Progenitor cell of endocrine pancreas (in vitro differentiated cells): Measurements from ENCODE around the gene DCAF10. TPM values are rescaled to one million over a fixed set of nuclear protein-coding genes. Genes with fewer than 3 reads are reported as not detected.
A peak's percentile ranks its signal among the peaks of the same experiment; 100 is the strongest.

Experiments used
- DNase-seq: peaks from one replicate; pipeline ENCODE4 v3.0.0; 2021; ENCODE audit warnings: low spot score; ENCODE audit not compliant: unreplicated experiment
- H3K27ac Mint-ChIP-seq: 2 replicates; pipeline ENCODE4 v1.8.0; 2021; ENCODE audit warnings: mild to moderate bottlenecking, moderate library complexity, mixed read lengths
- H3K27me3 Mint-ChIP-seq: 2 replicates; pipeline ENCODE4 v1.8.0; 2021; ENCODE audit warnings: mixed read lengths
- H3K36me3 Mint-ChIP-seq: 2 replicates; pipeline ENCODE4 v1.8.0; 2022; ENCODE audit warnings: mixed read lengths; ENCODE audit not compliant: insufficient read depth
- H3K4me1 Mint-ChIP-seq: 2 replicates; pipeline ENCODE4 v1.8.0; 2021; ENCODE audit warnings: low read depth, mixed read lengths
- H3K4me3 Mint-ChIP-seq: 2 replicates; pipeline ENCODE4 v1.8.0; 2021; ENCODE audit warnings: low read depth, mild to moderate bottlenecking, moderate library complexity, mixed read lengths
- H3K9me3 Mint-ChIP-seq: 2 replicates; pipeline ENCODE4 v1.8.0; 2021; ENCODE audit warnings: low read depth, mixed read lengths
- total RNA-seq: library from RNA; stranded (reverse); gene quantifications from 2 replicates; pipeline ENCODE4 v1.2.1, GENCODE V29; 2021
- TF ChIP-seq, protein P1 (sequence below): fragments of 200-600 bp; sonication (generic); IDR thresholded peaks from one replicate; pipeline ENCODE4 v1.5.0; 2021; ENCODE audit warnings: antibody characterized with exemption, mild to moderate bottlenecking; ENCODE audit not compliant: unreplicated experiment

Gene DCAF10
- total RNA-seq, 1 donor from 2014 or later: 29.4 TPM

DNA sequence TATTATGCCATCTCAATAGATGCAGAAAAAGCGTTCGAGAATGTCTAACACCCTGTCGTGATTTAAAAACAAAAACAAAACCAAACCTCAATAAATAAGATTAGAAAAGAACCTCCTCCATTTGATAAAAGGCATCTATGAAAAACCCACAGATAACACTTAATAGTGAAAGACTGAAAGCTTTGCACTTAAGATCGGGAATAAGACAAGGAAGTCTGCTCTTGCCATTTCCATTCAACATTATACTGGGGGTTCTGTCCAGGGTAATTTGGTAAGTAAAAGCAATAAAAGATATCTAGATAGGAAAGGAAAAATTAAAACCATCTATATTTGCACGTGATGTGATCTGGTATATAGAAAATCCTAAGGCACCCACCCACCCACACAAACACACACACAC is 8.5 kb upstream of the DCAF10 start:
- Mint-ChIP-seq H3K4me1 (no peaks in the 10 kb centered on the region), H3K27me3 (peaks cover 31% of the 10 kb centered on the region), H3K36me3 (no peaks in the 10 kb centered on the region), H3K4me3 (no peak overlapping the region), H3K9me3 (no peaks in the 10 kb centered on the region), H3K27ac (no peak overlapping the region)
- DNase-seq: no peak
- TF ChIP-seq, protein P1, sequence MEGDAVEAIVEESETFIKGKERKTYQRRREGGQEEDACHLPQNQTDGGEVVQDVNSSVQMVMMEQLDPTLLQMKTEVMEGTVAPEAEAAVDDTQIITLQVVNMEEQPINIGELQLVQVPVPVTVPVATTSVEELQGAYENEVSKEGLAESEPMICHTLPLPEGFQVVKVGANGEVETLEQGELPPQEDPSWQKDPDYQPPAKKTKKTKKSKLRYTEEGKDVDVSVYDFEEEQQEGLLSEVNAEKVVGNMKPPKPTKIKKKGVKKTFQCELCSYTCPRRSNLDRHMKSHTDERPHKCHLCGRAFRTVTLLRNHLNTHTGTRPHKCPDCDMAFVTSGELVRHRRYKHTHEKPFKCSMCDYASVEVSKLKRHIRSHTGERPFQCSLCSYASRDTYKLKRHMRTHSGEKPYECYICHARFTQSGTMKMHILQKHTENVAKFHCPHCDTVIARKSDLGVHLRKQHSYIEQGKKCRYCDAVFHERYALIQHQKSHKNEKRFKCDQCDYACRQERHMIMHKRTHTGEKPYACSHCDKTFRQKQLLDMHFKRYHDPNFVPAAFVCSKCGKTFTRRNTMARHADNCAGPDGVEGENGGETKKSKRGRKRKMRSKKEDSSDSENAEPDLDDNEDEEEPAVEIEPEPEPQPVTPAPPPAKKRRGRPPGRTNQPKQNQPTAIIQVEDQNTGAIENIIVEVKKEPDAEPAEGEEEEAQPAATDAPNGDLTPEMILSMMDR: no peak

- H3K4me1 Mint-ChIP-seq: peaks cover 1% of the 10 kb centered on the region
- H3K27me3 Mint-ChIP-seq: peaks cover 13% of the 10 kb centered on the region
- no peak overlapping the region for H3K4me3 Mint-ChIP-seq
- H3K27ac Mint-ChIP-seq: no peak overlapping the region
- no peaks in the 10 kb centered on the region for H3K36me3 Mint-ChIP-seq
- no peaks in the 10 kb centered on the region for H3K9me3 Mint-ChIP-seq
- no peak for DNase-seq
- TF ChIP-seq, protein P1: no peak
Observed at GRCh38 chr9:37796232-37796631, 4.4 kb upstream of the DCAF10 start.

DNA sequence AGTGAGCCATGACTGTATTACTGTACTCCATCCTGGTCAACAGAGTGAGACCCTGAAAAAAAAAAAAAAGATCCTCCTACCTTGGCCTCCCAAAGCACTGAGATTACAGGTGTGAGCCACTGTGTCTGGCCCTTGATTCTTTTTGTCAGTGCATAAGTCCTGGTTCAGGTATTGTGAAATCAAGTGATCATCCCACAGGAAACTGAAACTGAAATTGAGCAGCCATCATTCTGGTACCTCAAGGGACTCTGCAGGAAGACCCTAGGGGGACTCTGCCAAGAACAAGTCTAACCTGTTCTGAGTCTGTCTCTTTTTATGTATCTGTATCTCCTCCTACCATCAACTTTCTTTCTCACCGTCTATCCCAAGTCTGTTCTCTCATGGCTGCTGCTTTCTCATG is 1.9 kb upstream of the DCAF10 start:
- peak overlapping the region; percentile 97 for H3K4me3 Mint-ChIP-seq
- TF ChIP-seq, protein P1: no peak
- H3K27me3 Mint-ChIP-seq: peaks cover 10% of the 10 kb centered on the region
- peaks cover 18% of the 10 kb centered on the region for H3K4me1 Mint-ChIP-seq
- no peak for DNase-seq
- H3K27ac Mint-ChIP-seq: no peak overlapping the region
- H3K36me3 Mint-ChIP-seq: no peaks in the 10 kb centered on the region
- no peaks in the 10 kb centered on the region for H3K9me3 Mint-ChIP-seq

- Mint-ChIP-seq H3K9me3 (no peaks in the 10 kb centered on the region), H3K4me3 (peak overlapping the region; percentile 97), H3K4me1 (peaks cover 18% of the 10 kb centered on the region), H3K36me3 (peaks cover 1% of the 10 kb centered on the region), H3K27me3 (peaks cover under 1% of the 10 kb centered on the region), H3K27ac (peak overlapping the region; percentile 93)
- peak; percentile 16 for DNase-seq
- TF ChIP-seq, protein P1: no peak
Observed at GRCh38 chr9:37801287-37801850, 772 bp downstream of the DCAF10 start.

DNA sequence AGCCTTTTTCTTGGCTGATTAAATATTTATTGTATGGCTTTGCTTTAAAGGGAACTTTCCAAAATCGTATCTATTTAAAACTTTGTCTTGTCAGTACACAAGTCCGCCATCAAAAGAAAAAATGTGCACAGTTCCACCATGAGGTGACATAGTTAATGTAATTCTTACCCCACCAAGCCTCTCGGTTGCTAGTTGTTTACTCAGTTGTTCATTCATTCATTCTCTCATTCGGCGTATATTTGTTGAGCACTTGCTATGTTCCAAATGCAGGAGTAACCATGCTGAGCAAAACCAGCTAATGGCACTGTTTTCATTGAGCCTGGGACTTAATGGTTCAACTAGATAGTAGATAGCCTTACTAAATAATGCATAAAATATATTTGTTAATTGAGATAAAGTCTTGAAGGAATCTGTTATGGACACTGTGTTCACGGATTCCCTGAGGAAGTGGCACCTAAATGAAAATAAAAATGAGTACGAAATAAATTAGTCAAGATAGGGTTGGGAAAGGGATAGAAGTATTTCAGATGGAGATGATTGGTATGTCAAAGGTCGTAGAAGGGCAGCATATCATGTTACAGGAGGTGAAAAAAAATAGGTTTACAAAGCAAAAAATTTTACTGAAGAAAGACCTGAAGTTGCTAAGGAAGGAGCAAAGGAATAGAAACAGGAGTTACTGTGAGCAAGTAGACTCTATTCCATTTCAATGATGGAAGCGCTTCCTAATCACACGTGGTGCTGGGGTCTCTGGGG is 1.5 kb downstream of the DCAF10 start:
- Mint-ChIP-seq H3K4me3 (peak overlapping the region; percentile 97), H3K4me1 (peaks cover 18% of the 10 kb centered on the region), H3K36me3 (peaks cover 1% of the 10 kb centered on the region), H3K9me3 (no peaks in the 10 kb centered on the region), H3K27ac (peak overlapping the region; percentile 93), H3K27me3 (no peaks in the 10 kb centered on the region)
- TF ChIP-seq, protein P1: no peak
- no peak for DNase-seq
